ENCODE measurements around the gene S100A5. TPM values are rescaled to one million over a fixed set of nuclear protein-coding genes. Genes with fewer than 3 reads are reported as not detected.

S100A5 gene
- total and polyA plus RNA-seq, 9 of the 15 experiments (the other 6 are each of a cell fraction or from before 2014, with no cell fraction given): 0.56 to 1.4 (median 0.64) TPM; not detected in 5

DNA sequence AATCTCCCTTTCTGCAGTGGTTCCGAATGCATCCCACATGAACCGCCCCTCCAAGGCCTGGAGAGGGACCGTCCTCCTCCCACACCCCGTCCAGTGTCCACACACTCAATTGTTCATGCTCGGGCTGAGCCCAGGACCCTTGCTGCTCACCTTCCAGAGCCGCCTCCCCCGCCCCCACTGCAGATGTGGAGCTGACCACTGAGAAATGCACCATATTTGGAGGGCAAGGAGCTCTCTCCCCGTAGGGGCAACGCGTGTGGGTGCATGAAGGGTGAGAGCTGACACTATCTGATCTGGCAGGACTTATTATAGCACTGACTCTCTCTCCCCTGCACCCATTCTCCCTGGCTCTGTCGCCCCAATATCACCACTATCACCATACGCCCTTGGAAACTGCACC, 12.4 kb upstream of the S100A5 start:
- no peak overlapping the region; the same call in 1 of the 2 replicates for H3K4me2 ChIP-seq (ENCODE audit: insufficient read depth, low read length)
- 0 out of 4 replicates have a peak overlapping the region, but pooled peaks of 1 of the 2 experiments have one; percentile 6 for H3K9ac ChIP-seq (ENCODE audit: insufficient read depth in 1 of 2, low read depth in 2 of 2, low read length in 2 of 2)
- no peaks in the 10 kb centered on the region for H3K9me1 ChIP-seq (ENCODE audit: control insufficient read depth, insufficient read depth, low read length)
- H3K4me3 ChIP-seq: no peak overlapping the region
- intact Hi-C loops (cut with micrococcal nuclease): no loop called here
- CTCF ChIA-PET (ENCODE audit: low intra/inter-chr PET ratio): no interaction called here
- WGBS (ENCODE audit: insufficient coverage, low coverage, missing lambda C conversion rate): 39% methylated on average over 12 of the region's 12 CpGs
- FAIRE-seq: no peak
- DNase-seq (ENCODE audit: extremely low read depth in 1 of 4, low spot score in 3 of 4): no peak
- ATAC-seq: no peak
- peak overlapping the region; percentile 33; the same call in 1 of the 2 replicates for H2AFZ ChIP-seq (ENCODE audit: low read depth, low read length)
- no peaks in the 10 kb centered on the region for H3K9me3 ChIP-seq (replicated peaks; ENCODE audit: control insufficient read depth, insufficient read depth, low read depth, low read length)
- no peaks in the 10 kb centered on the region for H3K79me2 ChIP-seq (ENCODE audit: control insufficient read depth, insufficient read depth, low read length)
- no peaks in the 10 kb centered on the region for H3K36me3 ChIP-seq (ENCODE audit: control insufficient read depth, insufficient read depth, low read length)
- no TSS peak for BruUV-seq (replicated peaks)
- H3K4me1 ChIP-seq (replicated peaks in 1 of 2; ENCODE audit: control insufficient read depth in 2 of 2, insufficient read depth in 2 of 2, low read length in 2 of 2): peaks cover 25 to 26% of the 10 kb centered on the region in 2 experiments; a peak in 4 of 5 replicates
- no peaks in the 10 kb centered on the region for H4K20me1 ChIP-seq (replicated peaks; ENCODE audit: control insufficient read depth, insufficient read depth, low read length)
- in situ Hi-C loops (cut with MboI): no loop called here
- POLR2A ChIA-PET: interaction anchor here (1.0 to 1.8 kb wide), 2 partner anchors 11 to 28 kb away, joined by 3 to 9 read pairs; no protein-coding TSS in a partner anchor
- no peaks in the 10 kb centered on the region for H3K27me3 ChIP-seq (ENCODE audit: control insufficient read depth in 2 of 2, insufficient read depth in 2 of 2, low read length in 2 of 2)
- H3K27ac ChIP-seq (ENCODE audit: extremely low read depth, low read depth, low read length): no peak overlapping the region
- TF ChIP-seq SMARCE1 (IDR thresholded peaks at IDR 0.05) (no peak), BCOR (IDR thresholded peaks at IDR 0.05) (no peak), SRSF3 (IDR thresholded peaks at IDR 0.05; ENCODE audit: insufficient read depth, low read length) (no peak), L3MBTL2 (IDR thresholded peaks at IDR 0.05) (no peak), MED1 (CRISPR knock-in tag; IDR thresholded peaks at IDR 0.05; ENCODE audit: borderline replicate concordance) (no peak)
- TF ChIP-seq, protein P1, sequence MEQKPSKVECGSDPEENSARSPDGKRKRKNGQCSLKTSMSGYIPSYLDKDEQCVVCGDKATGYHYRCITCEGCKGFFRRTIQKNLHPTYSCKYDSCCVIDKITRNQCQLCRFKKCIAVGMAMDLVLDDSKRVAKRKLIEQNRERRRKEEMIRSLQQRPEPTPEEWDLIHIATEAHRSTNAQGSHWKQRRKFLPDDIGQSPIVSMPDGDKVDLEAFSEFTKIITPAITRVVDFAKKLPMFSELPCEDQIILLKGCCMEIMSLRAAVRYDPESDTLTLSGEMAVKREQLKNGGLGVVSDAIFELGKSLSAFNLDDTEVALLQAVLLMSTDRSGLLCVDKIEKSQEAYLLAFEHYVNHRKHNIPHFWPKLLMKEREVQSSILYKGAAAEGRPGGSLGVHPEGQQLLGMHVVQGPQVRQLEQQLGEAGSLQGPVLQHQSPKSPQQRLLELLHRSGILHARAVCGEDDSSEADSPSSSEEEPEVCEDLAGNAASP (IDR thresholded peaks at IDR 0.05): no peak
- TF ChIP-seq, protein P2, sequence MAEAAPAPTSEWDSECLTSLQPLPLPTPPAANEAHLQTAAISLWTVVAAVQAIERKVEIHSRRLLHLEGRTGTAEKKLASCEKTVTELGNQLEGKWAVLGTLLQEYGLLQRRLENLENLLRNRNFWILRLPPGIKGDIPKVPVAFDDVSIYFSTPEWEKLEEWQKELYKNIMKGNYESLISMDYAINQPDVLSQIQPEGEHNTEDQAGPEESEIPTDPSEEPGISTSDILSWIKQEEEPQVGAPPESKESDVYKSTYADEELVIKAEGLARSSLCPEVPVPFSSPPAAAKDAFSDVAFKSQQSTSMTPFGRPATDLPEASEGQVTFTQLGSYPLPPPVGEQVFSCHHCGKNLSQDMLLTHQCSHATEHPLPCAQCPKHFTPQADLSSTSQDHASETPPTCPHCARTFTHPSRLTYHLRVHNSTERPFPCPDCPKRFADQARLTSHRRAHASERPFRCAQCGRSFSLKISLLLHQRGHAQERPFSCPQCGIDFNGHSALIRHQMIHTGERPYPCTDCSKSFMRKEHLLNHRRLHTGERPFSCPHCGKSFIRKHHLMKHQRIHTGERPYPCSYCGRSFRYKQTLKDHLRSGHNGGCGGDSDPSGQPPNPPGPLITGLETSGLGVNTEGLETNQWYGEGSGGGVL (CRISPR knock-in tag; IDR thresholded peaks at IDR 0.05): no peak
- TF ChIP-seq, protein P3, sequence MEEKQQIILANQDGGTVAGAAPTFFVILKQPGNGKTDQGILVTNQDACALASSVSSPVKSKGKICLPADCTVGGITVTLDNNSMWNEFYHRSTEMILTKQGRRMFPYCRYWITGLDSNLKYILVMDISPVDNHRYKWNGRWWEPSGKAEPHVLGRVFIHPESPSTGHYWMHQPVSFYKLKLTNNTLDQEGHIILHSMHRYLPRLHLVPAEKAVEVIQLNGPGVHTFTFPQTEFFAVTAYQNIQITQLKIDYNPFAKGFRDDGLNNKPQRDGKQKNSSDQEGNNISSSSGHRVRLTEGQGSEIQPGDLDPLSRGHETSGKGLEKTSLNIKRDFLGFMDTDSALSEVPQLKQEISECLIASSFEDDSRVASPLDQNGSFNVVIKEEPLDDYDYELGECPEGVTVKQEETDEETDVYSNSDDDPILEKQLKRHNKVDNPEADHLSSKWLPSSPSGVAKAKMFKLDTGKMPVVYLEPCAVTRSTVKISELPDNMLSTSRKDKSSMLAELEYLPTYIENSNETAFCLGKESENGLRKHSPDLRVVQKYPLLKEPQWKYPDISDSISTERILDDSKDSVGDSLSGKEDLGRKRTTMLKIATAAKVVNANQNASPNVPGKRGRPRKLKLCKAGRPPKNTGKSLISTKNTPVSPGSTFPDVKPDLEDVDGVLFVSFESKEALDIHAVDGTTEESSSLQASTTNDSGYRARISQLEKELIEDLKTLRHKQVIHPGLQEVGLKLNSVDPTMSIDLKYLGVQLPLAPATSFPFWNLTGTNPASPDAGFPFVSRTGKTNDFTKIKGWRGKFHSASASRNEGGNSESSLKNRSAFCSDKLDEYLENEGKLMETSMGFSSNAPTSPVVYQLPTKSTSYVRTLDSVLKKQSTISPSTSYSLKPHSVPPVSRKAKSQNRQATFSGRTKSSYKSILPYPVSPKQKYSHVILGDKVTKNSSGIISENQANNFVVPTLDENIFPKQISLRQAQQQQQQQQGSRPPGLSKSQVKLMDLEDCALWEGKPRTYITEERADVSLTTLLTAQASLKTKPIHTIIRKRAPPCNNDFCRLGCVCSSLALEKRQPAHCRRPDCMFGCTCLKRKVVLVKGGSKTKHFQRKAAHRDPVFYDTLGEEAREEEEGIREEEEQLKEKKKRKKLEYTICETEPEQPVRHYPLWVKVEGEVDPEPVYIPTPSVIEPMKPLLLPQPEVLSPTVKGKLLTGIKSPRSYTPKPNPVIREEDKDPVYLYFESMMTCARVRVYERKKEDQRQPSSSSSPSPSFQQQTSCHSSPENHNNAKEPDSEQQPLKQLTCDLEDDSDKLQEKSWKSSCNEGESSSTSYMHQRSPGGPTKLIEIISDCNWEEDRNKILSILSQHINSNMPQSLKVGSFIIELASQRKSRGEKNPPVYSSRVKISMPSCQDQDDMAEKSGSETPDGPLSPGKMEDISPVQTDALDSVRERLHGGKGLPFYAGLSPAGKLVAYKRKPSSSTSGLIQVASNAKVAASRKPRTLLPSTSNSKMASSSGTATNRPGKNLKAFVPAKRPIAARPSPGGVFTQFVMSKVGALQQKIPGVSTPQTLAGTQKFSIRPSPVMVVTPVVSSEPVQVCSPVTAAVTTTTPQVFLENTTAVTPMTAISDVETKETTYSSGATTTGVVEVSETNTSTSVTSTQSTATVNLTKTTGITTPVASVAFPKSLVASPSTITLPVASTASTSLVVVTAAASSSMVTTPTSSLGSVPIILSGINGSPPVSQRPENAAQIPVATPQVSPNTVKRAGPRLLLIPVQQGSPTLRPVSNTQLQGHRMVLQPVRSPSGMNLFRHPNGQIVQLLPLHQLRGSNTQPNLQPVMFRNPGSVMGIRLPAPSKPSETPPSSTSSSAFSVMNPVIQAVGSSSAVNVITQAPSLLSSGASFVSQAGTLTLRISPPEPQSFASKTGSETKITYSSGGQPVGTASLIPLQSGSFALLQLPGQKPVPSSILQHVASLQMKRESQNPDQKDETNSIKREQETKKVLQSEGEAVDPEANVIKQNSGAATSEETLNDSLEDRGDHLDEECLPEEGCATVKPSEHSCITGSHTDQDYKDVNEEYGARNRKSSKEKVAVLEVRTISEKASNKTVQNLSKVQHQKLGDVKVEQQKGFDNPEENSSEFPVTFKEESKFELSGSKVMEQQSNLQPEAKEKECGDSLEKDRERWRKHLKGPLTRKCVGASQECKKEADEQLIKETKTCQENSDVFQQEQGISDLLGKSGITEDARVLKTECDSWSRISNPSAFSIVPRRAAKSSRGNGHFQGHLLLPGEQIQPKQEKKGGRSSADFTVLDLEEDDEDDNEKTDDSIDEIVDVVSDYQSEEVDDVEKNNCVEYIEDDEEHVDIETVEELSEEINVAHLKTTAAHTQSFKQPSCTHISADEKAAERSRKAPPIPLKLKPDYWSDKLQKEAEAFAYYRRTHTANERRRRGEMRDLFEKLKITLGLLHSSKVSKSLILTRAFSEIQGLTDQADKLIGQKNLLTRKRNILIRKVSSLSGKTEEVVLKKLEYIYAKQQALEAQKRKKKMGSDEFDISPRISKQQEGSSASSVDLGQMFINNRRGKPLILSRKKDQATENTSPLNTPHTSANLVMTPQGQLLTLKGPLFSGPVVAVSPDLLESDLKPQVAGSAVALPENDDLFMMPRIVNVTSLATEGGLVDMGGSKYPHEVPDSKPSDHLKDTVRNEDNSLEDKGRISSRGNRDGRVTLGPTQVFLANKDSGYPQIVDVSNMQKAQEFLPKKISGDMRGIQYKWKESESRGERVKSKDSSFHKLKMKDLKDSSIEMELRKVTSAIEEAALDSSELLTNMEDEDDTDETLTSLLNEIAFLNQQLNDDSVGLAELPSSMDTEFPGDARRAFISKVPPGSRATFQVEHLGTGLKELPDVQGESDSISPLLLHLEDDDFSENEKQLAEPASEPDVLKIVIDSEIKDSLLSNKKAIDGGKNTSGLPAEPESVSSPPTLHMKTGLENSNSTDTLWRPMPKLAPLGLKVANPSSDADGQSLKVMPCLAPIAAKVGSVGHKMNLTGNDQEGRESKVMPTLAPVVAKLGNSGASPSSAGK (IDR thresholded peaks at IDR 0.05): no peak

All from K562 (cell line).